GM19372 (cell line): ENCODE results near the gene LYRM2.

ENCODE experiments used
- ATAC-seq: cut with Tn5 transposase; IDR thresholded peaks from one replicate; pipeline ENCODE4 v1.9.1; 2021; ENCODE audit warnings: mild to moderate bottlenecking, low read depth, moderate library complexity; ENCODE audit not compliant: unreplicated experiment

LYRM2 gene

DNA sequence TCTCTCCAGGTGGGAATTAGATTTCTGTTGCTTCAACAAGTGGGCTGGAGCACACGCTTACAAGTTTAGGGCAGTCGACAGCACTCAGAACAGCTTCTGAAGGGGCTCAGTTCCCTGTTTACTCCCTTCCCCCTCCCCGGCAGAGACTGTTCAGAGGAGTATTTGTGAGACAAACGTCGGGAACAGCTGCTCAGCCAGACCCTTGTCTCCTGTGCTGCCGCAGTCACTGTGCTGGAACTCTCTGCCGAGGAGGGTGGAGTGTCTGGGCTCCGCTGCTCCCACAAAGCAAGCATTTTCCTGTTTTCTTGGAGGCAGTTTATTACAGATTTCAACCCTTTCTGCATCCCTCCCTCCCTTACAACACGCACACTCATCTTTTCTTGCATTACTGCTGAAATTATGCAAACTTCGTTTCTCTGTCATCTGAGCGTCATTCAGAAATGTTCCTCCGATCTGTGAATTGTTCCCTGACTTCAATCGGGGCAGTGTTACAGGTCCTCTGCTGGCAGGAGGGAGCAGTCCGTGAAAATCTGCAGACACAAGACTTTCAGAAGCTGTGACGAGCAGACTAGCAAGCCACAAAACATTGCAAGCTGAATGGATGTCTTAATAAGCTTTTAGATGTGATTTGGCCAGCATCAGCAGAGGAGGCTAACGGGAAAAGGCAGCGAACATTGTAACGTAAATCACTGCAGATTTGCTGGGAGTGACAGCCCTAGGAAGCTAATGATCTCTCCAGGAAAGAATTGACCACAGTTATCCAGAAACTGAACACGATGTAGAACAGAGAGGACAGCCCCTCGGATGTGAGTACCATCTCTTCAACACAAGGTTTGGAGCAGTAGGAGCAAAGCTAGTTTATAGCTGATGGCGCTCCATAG is 76.2 kb downstream of the LYRM2 start:
- ATAC-seq, result no peak

DNA sequence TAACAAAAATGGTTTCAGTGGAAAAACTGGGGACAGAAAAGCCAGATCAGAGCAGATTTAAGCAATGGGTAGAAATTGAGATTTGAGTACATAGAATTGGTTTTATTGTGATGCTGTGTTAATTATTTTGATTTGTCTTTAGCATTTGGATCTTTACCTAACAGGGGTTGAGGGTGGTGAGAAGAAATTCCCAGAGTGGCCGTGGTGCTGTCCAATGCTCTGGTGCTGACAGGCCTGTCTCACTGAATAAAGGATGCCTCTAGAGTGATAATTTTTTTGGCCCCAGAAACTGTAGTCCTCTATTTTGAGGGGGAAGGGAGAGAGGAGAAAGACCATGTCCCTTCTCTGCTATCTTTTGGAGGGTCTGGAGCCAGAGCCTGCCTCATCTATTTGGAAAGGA is 79.1 kb downstream of the LYRM2 start:
- ATAC-seq, result no peak

DNA sequence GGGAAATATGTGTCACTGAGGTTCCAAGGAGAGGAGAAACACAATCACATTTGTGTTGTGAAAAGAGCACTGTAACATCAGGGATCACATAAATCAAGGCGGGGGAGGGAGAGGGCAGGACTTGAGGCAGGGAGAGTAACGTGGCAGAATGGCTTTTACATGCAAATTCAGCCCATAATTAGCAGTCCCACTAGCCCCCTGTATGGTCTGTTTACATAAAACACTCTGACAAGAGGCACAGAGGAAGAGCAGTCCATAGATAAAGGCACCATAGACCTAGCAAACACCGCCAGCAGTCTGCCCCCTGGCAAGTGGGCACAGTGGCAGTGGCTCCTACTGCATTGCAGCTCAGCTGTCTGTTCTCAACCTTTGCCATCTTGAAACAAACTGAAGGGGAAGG is 82.7 kb downstream of the LYRM2 start:
- ATAC-seq, result no peak

DNA sequence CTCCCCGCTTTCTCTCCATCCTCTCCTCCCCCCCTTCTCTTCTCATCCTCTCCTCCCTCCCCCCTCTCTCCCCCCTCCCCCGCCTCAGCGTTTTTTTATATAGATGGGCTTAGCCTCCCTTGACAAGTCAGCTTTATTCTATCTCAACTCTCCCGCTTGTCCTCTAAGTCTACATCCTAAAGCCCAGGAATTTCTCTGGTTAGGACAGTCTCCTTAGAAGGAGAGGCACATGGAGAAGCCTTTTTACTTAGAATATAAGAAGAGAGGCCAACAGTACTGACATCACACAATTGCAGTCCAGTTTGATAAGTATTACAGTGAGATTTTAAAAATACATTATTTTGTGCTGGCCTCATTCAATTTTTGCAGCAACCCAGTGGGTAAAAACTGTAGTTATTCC is 83.5 kb downstream of the LYRM2 start:
- no peak for ATAC-seq

DNA sequence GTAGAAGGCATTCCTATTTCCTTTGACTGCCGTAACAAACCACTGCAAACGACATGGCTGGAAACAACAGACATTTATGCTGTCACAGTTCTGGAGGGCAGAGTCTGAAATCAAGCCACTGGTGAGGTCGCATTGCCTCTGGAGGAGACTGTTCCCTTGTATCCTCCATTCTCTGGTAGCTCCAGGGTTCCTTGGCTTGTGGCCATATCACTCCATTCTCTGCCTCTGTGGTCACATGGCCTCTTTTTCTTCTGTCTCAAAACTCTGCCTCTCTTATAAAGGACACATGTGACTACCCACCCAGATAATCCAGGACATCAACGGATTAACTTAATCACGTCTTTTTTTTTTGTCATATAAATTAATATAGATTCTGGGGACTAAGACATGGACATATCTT is 84.4 kb downstream of the LYRM2 start:
- no peak for ATAC-seq

DNA sequence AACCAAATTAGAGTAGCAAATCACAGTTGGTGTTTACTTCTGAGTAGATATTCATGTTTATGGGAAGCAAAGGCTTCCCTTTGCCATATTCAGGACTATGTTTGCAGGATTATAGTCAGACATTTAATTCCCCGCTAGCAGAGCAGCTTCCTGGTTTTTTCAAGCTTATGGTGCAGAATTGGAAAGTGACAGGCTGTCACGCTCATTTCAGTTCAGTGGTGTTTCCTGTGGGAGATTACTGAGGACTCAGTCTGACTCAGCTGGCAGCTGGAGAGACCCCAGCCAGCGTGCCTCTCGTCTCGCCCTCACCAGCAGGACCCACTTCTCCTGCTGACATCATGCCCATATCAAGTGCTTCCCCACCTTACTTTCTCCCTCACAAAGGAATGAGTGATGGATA is 85.1 kb downstream of the LYRM2 start:
- ATAC-seq, result no peak

DNA sequence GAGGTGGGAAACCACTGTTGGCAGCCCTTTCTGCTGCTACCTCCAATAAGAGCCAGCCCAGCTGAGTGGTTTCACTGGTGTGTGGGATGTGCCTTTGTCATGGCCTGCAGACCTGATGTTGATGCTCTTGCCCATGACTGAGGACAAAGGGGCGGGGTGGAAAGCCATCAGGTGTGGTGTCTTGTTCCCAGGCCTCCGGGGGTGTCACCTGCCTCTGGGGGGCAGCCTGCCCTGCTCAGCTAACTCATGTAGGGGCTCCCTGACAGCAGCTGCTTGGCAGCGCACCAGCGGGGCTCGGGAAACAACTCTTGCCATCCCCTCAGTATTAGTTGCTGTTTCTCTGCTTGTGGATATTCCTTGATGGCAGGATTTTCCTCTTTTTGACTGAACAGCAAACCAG is 91.3 kb downstream of the LYRM2 start:
- ATAC-seq, result no peak

DNA sequence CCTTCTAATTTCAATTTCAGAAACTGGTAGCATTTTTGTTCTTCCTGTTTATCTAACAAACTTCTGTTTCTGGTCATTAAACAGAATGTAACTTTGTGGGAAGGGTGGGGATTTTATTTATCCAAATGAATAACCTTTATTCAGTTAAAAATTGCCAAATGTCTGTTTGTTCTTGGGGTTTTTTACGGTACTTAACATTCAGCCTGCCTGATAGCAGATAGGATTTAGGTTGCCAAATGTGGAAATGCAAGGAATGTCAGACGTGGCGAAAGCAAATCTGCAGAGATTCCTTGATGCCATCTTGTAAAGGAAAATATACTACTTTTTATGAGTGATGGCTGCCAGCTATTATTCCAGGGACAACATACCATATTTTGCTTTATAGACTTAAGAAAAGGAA is 95.7 kb downstream of the LYRM2 start:
- no peak for ATAC-seq

DNA sequence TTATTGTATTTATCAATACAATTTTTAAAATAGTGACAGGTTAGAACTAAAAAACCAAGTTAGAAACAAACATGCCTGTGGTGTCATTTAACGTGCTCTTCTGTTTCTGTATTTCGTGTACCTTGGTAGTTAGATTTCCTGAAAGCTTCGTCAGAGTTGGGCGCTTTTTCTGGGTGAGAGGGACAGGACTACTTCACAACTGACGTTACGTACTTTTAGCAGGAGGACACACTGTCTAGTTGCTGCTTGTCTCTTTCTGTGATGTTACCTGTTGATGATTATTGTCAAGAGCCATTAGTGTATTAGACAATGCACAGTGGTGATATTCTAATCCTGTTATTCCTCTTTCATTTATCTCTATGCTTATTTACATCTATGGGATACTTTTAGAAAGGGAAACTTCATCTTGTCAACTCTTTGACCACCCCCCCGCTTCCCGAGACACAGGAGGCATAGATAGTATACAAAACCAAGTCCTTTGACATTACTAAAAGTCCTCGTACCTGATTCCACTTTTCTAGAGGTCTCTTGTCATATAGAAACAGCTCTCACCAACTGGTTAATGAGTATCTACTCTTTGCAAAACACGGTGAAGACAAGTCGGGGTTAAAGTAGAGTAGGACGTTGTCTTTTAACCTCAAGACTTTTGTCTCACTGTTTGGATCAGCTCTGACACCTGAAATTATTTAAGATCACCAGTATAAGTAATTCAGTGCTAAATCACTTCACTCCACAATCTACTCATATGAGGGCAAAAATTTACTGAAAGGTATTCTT is 96.3 kb downstream of the LYRM2 start:
- ATAC-seq, result no peak

DNA sequence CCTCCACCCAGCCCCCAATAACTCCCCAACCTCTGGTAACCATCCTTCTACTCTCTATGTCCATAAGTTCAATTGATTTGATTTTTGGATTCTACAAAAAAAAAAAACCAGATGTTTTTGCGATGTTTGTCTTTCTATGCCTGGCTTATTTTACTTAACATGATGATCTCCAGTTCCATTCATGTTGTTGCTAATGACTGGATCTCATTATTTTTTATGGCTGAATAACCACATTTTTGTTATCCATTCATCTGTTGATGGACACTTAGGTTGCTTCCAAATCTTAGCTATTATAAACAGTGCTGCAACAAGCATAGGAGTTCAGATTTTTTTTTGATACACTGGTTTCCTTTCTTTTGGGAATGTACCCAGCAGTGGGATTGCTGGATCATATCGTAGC is 98.8 kb downstream of the LYRM2 start:
- ATAC-seq, result no peak

DNA sequence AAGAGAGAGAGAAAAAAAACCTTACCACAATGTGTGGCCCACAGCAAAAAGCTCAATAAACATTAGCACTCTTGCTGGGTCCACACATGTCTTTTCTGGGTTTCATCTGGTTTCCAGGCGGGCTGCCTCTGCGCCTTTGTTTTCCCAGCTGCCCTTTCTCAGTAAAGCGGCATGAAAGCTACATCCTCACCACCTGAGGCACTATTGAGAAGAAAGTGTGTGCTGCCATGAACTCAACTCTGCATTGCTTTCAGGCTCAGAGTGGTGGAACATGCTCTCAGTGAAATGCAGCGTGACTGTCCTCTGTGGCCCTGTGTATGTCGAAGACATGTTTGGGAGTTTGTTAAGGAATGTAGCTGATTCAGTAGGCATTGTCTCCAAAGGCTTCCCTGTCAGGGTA is 102.3 kb downstream of the LYRM2 start:
- no peak for ATAC-seq

DNA sequence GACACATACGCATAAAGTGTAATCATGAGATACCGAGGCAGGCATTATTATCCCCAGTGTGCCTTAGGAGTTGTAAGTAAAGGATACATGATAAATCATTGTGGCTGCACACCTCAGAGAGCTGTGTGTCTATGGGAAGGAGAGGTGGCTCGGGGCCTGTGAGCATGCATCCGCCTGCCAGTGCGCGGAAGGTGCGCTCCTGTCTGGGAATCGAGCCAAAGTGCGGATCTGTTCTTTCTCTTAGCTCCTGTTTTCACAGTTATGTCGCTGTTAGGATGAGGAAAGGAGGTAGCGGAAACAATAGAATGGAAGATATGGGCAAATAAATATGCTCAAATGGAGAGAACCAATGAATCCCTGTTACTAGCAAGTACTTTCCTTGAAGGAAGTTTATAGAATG is 107.6 kb downstream of the LYRM2 start:
- ATAC-seq, result no peak

DNA sequence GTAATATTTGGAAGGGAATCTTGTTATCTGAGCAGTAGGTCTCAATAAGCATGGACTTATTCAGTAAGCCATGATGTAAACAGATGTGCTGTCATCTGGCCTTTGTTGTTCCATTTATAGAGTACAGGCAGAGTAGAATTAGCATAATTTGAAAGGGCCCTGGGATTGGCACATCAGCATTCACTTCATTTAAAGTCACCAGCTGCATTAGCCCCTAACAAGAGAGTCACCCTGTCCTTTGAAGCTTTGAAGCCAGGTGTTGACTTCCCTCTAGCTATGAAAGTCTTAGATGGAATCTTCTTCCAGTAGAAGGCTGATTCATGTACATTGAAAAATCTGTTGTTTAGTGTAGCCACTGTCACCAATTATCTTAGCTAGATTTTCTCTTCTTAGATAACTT is 109.7 kb downstream of the LYRM2 start:
- no peak for ATAC-seq

DNA sequence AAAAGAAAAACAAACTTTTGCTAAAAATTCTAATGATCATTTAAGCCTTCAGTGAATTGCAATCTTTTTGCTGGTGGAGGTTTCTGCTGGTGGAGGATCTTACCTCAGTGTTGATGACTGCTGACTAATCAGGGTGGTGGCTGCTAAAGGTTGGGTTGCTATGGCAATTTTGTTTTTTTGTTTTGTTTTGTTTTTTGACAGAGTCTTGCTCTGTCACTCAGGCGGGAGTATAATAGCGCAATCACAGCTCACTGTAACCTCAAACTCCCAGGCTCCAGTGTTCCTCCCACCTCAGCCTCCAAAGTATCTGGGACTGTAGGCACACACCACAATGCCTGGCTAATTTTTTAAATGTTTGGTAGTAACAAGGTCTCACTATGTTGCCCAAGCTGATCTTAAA is 110.9 kb downstream of the LYRM2 start:
- no peak for ATAC-seq

DNA sequence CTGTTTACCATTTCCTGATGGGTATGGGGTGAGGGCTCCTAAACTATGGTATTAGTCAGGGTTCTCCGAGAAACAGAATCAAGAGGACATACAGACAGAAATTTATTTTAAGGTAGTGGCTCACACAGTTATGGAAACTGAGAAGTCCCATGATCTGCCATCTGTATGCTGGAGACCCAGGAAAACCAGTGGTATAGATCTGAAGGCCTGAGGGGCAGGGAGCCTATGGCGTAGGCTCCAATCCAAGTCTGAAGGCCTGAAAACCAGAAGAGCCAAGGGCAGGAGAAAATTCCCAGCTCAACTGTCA is 112.0 kb downstream of the LYRM2 start:
- no peak for ATAC-seq

DNA sequence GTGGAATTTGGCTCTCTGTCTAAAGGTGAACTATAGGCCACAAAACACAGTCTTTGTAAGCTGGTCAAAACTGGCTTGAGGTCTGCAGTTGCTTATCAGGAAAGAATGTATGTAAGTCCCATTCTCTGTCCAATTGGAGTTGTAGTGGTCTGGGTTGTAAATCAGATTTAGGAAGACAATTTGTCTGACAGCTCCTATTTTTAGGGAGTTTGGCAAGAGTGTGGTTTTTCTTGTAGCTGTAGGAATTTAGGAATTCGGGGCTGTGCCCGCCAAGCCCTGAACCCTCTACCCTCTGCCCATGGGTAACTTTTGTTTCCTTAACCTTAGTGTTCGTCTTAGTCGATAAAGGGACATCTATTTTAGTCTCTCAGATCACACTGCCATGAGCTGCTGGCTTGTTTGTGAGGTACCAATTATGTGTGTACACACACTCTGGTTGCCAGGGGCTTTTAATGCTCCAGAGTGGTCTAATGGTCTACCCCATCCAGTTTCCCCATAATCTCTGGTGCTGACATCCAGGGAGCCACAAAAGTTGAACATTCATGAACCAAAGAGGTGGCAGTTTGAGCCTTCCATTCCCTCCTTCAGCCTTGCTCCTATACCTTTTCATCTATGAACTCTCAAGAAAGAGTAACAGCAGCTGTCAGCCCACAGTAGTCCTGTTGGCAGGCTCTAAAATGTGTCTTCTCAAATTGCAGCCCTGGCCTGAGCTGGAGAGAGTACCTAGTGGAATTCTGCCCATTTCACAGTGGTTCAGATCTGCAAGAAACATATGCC is 112.6 kb downstream of the LYRM2 start:
- ATAC-seq, result no peak

DNA sequence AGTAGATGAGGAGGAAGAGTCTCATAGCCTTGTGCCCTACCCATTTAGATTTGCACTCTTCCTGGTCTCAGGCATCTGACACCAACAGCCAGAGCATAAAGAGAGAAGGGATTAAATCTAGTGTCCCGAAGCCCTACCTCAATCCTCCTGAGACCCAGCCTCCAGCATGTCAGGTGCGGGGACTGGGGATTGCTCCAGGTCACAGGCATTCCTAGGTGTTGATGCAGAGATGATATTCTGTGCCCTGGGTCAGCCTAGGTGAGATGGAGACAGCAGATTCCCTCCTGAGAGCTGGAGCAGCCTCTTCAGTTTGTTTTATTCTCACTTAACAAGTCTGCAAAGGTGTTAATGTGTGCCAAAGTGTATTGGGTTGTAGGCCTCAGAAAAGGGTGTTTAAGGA is 115.8 kb downstream of the LYRM2 start:
- no peak for ATAC-seq

DNA sequence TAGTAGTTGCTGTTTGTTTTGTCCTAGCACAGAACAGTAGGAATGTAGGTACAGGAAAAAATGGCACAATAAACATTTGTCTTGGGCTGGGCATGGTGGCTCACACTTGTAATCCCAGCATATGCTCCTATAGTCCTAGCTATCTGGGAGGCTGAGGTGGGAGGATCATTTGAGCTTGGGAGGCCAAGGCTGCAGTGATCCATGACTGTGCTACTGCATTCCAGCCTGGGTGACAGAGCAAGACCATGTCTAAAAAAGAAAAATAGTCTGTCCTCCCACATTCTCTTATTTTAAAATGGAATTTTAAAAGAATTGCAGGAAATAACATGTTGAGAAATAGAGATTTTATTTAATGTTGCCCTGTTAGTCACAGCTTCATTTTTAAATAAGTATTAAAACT is 117.8 kb downstream of the LYRM2 start:
- ATAC-seq, result no peak

DNA sequence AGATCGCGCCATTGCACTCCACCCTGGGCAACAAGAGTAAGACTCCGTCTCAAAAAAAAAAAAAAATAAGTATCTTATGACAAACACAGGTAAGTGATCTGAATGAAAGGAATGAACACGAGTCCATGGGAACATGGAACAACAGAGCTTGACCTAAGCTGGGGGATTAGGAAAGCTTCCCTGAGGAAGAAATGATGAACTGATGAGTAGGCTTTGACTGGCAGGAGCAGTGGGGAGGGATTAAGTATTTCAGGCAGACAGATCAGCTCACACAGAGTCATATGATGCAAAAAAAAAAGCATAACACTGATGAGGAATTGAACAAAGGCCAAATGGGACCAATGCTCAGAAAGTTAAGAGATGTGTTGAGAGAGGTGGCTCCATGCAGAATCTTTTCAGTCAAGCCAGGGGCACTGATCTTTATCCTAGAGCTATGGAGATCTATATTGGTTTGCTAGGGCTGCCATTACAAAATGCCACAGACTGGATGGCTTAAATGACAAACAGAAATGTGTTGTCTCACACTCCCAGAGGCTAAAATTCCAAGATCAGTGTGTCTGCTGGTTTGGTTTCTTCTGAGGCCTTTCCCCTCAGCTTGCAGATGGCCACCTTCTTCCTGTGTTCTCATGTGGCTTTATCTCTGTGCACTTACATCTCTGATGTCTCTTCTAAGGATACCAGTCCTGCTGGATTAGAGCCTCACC is 120.0 kb downstream of the LYRM2 start:
- ATAC-seq, result no peak
